ENCODE results near the gene CUTC. TPM values are rescaled to one million over a fixed set of nuclear protein-coding genes. Genes with fewer than 3 reads are reported as not detected.

CUTC gene
- polyA plus RNA-seq, 1 experiment, result 10.7 TPM

- TF ChIP-seq CTCF (IDR thresholded peaks at IDR 0.05; ENCODE audit: insufficient read depth, low read depth, low read length), result no peak
- no peak for DNase-seq (ENCODE audit: low read depth)
- Histone ChIP-seq H3K4me3 (ENCODE audit: low read depth, low read length) (no peak overlapping the region), H3K27me3 (ENCODE audit: control insufficient read depth, insufficient read depth, low read length) (no peaks in the 10 kb centered on the region), H3K36me3 (ENCODE audit: control insufficient read depth, insufficient read depth, low read length) (no peaks in the 10 kb centered on the region)
- ChIA-PET POLR2A (no interaction called here), CTCF (interaction anchor here (0.6 to 1.2 kb wide), 3 partner anchors 9 to 53 kb away, joined by 3 to 4 read pairs (median 3); partner anchors contain the start of genes COX15 and CUTC)
Observed at GRCh38 chr10:99785646-99786045, 53.6 kb downstream of the CUTC start.

- CTCF ChIA-PET, result no interaction called here
- Histone ChIP-seq H3K4me3 (ENCODE audit: low read depth, low read length) (no peak overlapping the region), H3K36me3 (ENCODE audit: control insufficient read depth, insufficient read depth, low read length) (no peaks in the 10 kb centered on the region), H3K27me3 (ENCODE audit: control insufficient read depth, insufficient read depth, low read length) (no peaks in the 10 kb centered on the region)
- POLR2A ChIA-PET, result no interaction called here
- DNase-seq (ENCODE audit: low read depth), result no peak
- TF ChIP-seq CTCF (IDR thresholded peaks at IDR 0.05; ENCODE audit: insufficient read depth, low read depth, low read length), result no peak
Observed at GRCh38 chr10:99787311-99787710, 55.3 kb downstream of the CUTC start.

GRCh38 chr10:99787782-99788445 is 55.9 kb downstream of the CUTC start:
- Histone ChIP-seq H3K4me3 (ENCODE audit: low read depth, low read length) (no peak overlapping the region), H3K27me3 (ENCODE audit: control insufficient read depth, insufficient read depth, low read length) (no peaks in the 10 kb centered on the region), H3K36me3 (ENCODE audit: control insufficient read depth, insufficient read depth, low read length) (no peaks in the 10 kb centered on the region)
- ChIA-PET CTCF (interaction anchor here (1.2 kb wide), 1 partner anchor 23 kb away, joined by 3 read pairs; no protein-coding TSS in a partner anchor), POLR2A (no interaction called here)
- TF ChIP-seq CTCF (IDR thresholded peaks at IDR 0.05; ENCODE audit: insufficient read depth, low read depth, low read length), result no peak
- DNase-seq (ENCODE audit: low read depth), result no peak

GRCh38 chr10:99788598-99789256 is 56.7 kb downstream of the CUTC start:
- ChIA-PET CTCF (interaction anchor here (1.2 to 1.5 kb wide), 2 partner anchors 23 to 56 kb away, joined by 3 to 4 read pairs; partner anchors contain the start of genes COX15 and CUTC), POLR2A (interaction anchor here (0.6 kb wide), 1 partner anchor 158 kb away, joined by 3 read pairs; no protein-coding TSS in a partner anchor)
- peak; percentile 81 for DNase-seq (ENCODE audit: low read depth)
- no peak for TF ChIP-seq CTCF (IDR thresholded peaks at IDR 0.05; ENCODE audit: insufficient read depth, low read depth, low read length)
- no peaks in the 10 kb centered on the region for H3K27me3 ChIP-seq (ENCODE audit: control insufficient read depth, insufficient read depth, low read length)
- H3K4me3 ChIP-seq (ENCODE audit: low read depth, low read length), result no peak overlapping the region
- no peaks in the 10 kb centered on the region for H3K36me3 ChIP-seq (ENCODE audit: control insufficient read depth, insufficient read depth, low read length)

- ChIA-PET CTCF (interaction anchor here (1.2 kb wide), 1 partner anchor 9 kb away, joined by 4 read pairs; no protein-coding TSS in a partner anchor), POLR2A (no interaction called here)
- no peaks in the 10 kb centered on the region for H3K36me3 ChIP-seq (ENCODE audit: control insufficient read depth, insufficient read depth, low read length)
- no peaks in the 10 kb centered on the region for H3K27me3 ChIP-seq (ENCODE audit: control insufficient read depth, insufficient read depth, low read length)
- no peak for TF ChIP-seq CTCF (IDR thresholded peaks at IDR 0.05; ENCODE audit: insufficient read depth, low read depth, low read length)
- no peak for DNase-seq (ENCODE audit: low read depth)
- no peak overlapping the region for H3K4me3 ChIP-seq (ENCODE audit: low read depth, low read length)
Observed at GRCh38 chr10:99791831-99792230, 59.8 kb downstream of the CUTC start.
